Uterus (tissue), 2 donors: ENCODE results near the gene MFAP3L.

Source experiments
- POLR2A ChIP-seq, 2 donors: fragments of 450-650 bp; IDR thresholded peaks; one replicate each; pipeline ENCODE4 v1.6.1; 2016; ENCODE audit warnings: antibody characterized with exemption in 2 of 2, mild to moderate bottlenecking in 1 of 2, moderate library complexity in 1 of 2
- TF ChIP-seq, protein P1 (sequence below), 4 experiments: fragments of 200-600 bp in 2 of 4; fragments of 450-650 bp in 2 of 4; sonication (generic) in 2 of 4; IDR thresholded peaks; one replicate each; pipeline ENCODE4 v1.5.1; 2016 to 2019; ENCODE audit warnings: antibody characterized with exemption in 4 of 4, mild to moderate bottlenecking in 2 of 4, moderate library complexity in 1 of 4

- TF ChIP-seq, protein P1, sequence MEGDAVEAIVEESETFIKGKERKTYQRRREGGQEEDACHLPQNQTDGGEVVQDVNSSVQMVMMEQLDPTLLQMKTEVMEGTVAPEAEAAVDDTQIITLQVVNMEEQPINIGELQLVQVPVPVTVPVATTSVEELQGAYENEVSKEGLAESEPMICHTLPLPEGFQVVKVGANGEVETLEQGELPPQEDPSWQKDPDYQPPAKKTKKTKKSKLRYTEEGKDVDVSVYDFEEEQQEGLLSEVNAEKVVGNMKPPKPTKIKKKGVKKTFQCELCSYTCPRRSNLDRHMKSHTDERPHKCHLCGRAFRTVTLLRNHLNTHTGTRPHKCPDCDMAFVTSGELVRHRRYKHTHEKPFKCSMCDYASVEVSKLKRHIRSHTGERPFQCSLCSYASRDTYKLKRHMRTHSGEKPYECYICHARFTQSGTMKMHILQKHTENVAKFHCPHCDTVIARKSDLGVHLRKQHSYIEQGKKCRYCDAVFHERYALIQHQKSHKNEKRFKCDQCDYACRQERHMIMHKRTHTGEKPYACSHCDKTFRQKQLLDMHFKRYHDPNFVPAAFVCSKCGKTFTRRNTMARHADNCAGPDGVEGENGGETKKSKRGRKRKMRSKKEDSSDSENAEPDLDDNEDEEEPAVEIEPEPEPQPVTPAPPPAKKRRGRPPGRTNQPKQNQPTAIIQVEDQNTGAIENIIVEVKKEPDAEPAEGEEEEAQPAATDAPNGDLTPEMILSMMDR (IDR thresholded peaks at IDR 0.05): no peak
- TF ChIP-seq POLR2A (IDR thresholded peaks at IDR 0.05): no peak
Measured at GRCh38 chr4:170005472-170005871, 20.7 kb downstream of the MFAP3L start.
